DOHH2 (cell line): ENCODE results near the gene SLC16A9.
A peak's percentile ranks its signal among the peaks of the same experiment; 100 is the strongest.

Experiments used
- H3F3A ChIP-seq: fragments of 200-600 bp; sonication (generic), shearing (Covaris generic); 2 replicates; pipeline ENCODE4 v1.6.0; 2016; ENCODE audit warnings: antibody characterized with exemption, mild to moderate bottlenecking; ENCODE audit not compliant: control insufficient read depth, insufficient read depth
- H3K27ac ChIP-seq: fragments of 200-600 bp; sonication (generic); 2 replicates; pipeline ENCODE4 v1.5.1; 2014; ENCODE audit warnings: low read depth, mild to moderate bottlenecking, low read length, moderate library complexity
- H3K27me3 ChIP-seq: fragments of 200-600 bp; sonication (generic); 2 replicates; pipeline ENCODE4 v1.6.1; 2014; ENCODE audit warnings: mild to moderate bottlenecking, low read length, mixed read lengths; ENCODE audit not compliant: control insufficient read depth
- H3K36me3 ChIP-seq: fragments of 200-600 bp; sonication (generic); 2 replicates; pipeline ENCODE4 v1.6.1; 2014; ENCODE audit warnings: mild to moderate bottlenecking, low read length, moderate library complexity, mixed read lengths; ENCODE audit not compliant: control insufficient read depth
- H3K4me1 ChIP-seq: fragments of 200-600 bp; sonication (generic); 2 replicates; pipeline ENCODE4 v1.6.1; 2014; ENCODE audit warnings: mild to moderate bottlenecking, low read length, mixed read lengths; ENCODE audit not compliant: control insufficient read depth
- H3K4me2 ChIP-seq: fragments of 200-600 bp; sonication (generic); 2 replicates; pipeline ENCODE4 v1.6.0; 2014; ENCODE audit warnings: mild to moderate bottlenecking, low read length, moderate library complexity
- H3K4me3 ChIP-seq: fragments of 200-600 bp; sonication (generic); 2 replicates; pipeline ENCODE4 v1.5.1; 2014; ENCODE audit warnings: mild to moderate bottlenecking, low read length, mixed read lengths
- H3K79me2 ChIP-seq: fragments of 200-600 bp; sonication (generic); 2 replicates; pipeline ENCODE4 v1.6.1; 2014; ENCODE audit warnings: mild to moderate bottlenecking, low read length, mixed read lengths; ENCODE audit not compliant: control insufficient read depth
- H3K9me2 ChIP-seq: fragments of 200-600 bp; sonication (generic); replicated peaks from 2 replicates; pipeline ENCODE4 v1.6.1; 2014; ENCODE audit warnings: mild to moderate bottlenecking, low read length, mixed read lengths; ENCODE audit not compliant: control insufficient read depth
- H3K9me3 ChIP-seq: fragments of 200-600 bp; sonication (generic); 2 replicates; pipeline ENCODE4 v1.6.1; 2014; ENCODE audit warnings: antibody characterized with exemption, low read length, mixed read lengths; ENCODE audit not compliant: control insufficient read depth, insufficient read depth
- H4K20me1 ChIP-seq: fragments of 200-600 bp; sonication (generic); 2 replicates; pipeline ENCODE4 v1.6.0; 2014; ENCODE audit warnings: low read depth, mild to moderate bottlenecking, antibody characterized with exemption, low read length, moderate library complexity; ENCODE audit not compliant: control insufficient read depth, insufficient read depth
- EZH2phosphoT487 ChIP-seq: fragments of 200-600 bp; sonication (generic); IDR thresholded peaks from 2 replicates; pipeline ENCODE4 v1.6.1; 2017; ENCODE audit warnings: borderline replicate concordance, mild to moderate bottlenecking, antibody characterized with exemption, low read length, moderate library complexity, mixed read lengths
- TF ChIP-seq, protein P1 (sequence below): fragments of 200-600 bp; sonication (generic); IDR thresholded peaks from one replicate; pipeline ENCODE4 v1.5.1; 2014; ENCODE audit warnings: antibody characterized with exemption, mild to moderate bottlenecking, low read depth, low read length; ENCODE audit not compliant: poor library complexity, severe bottlenecking

SLC16A9 gene, protein sequence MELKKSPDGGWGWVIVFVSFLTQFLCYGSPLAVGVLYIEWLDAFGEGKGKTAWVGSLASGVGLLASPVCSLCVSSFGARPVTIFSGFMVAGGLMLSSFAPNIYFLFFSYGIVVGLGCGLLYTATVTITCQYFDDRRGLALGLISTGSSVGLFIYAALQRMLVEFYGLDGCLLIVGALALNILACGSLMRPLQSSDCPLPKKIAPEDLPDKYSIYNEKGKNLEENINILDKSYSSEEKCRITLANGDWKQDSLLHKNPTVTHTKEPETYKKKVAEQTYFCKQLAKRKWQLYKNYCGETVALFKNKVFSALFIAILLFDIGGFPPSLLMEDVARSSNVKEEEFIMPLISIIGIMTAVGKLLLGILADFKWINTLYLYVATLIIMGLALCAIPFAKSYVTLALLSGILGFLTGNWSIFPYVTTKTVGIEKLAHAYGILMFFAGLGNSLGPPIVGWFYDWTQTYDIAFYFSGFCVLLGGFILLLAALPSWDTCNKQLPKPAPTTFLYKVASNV

DNA sequence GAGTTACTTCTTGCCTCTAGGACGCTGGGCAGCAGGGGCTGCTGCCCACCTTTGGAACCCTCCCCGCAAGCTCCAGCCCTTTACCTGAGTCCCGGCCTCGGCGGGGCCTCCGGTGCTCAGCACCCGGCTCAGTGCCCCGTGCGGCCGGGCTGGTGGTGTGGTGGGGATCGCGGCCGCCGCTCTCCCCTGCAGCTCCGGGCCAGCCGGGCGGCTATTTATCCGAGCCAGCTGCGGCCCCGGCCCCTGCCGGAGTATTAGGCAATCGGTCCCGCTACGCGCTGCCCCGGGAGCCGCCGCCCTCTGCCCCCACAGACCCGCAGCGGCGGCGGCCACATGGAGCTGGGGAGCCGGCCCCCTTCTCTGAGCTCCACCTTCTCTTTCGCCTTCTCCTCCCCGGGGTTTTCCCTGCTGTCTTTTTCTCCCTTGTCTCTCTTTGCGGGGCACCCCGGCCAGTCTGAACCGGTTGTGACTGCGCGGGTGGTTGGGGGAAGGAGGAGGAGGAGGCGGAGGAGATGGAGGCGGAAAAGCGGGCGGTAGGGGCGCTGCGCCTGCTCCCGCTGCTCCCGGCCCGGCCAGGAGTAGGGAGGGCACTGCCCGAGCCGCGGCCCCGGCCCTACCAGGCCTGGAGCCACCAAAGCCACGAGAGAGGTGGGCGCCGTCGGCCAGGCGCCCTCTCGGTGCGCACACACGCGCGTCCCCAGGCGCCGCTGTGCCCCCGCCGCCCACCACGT lies at the start of gene SLC16A9:
Gene SLC16A9, minus strand, starts transcription at position 456 of the 731 bp plus-strand sequence. CDS start 25,559 bp downstream, outside the sequence.
- H3K9me3 ChIP-seq: no peaks in the 10 kb centered on the region
- peak within 1 kb of the TSS; percentile 90 for H3K4me2 ChIP-seq
- H3K4me1 ChIP-seq: peaks cover 16% of the 10 kb centered on the region
- H3K79me2 ChIP-seq: no peaks in the 10 kb centered on the region
- H3F3A ChIP-seq: peaks cover 3% of the 10 kb centered on the region; the same call in 1 of the 2 replicates
- no peaks in the 10 kb centered on the region for H4K20me1 ChIP-seq
- H3K27ac ChIP-seq: no peak within 1 kb of the TSS
- H3K9me2 ChIP-seq: no peaks in the 10 kb centered on the region
- peak within 1 kb of the TSS; percentile 75 for H3K4me3 ChIP-seq
- TF ChIP-seq EZH2phosphoT487: no peak
- TF ChIP-seq, protein P1, sequence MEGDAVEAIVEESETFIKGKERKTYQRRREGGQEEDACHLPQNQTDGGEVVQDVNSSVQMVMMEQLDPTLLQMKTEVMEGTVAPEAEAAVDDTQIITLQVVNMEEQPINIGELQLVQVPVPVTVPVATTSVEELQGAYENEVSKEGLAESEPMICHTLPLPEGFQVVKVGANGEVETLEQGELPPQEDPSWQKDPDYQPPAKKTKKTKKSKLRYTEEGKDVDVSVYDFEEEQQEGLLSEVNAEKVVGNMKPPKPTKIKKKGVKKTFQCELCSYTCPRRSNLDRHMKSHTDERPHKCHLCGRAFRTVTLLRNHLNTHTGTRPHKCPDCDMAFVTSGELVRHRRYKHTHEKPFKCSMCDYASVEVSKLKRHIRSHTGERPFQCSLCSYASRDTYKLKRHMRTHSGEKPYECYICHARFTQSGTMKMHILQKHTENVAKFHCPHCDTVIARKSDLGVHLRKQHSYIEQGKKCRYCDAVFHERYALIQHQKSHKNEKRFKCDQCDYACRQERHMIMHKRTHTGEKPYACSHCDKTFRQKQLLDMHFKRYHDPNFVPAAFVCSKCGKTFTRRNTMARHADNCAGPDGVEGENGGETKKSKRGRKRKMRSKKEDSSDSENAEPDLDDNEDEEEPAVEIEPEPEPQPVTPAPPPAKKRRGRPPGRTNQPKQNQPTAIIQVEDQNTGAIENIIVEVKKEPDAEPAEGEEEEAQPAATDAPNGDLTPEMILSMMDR: peak; percentile 54
- peaks cover 36% of the 10 kb centered on the region for H3K27me3 ChIP-seq
- H3K36me3 ChIP-seq: no peaks in the 10 kb centered on the region

DNA sequence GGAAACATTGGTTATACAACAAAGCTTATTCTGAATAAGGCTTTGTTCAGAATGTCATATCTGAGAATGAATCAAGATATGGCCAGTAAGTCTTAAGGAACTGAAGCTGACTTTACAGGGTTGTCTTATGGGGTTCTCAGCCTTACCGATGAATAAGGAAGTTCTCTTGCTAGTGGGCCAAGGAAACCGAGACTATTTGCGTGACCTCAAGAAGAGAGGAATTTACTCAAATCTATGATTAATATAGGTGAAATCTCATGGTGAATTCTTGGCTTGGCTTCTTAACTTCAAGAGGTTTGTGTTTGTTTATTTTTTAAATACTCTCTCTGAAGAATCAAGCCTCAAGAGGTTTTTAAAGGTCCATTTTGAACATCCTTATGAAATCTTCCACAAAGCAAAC lies 48.3 kb upstream of the SLC16A9 start:
- Histone ChIP-seq H3K4me2 (no peak overlapping the region), H3K27me3 (peaks cover 2% of the 10 kb centered on the region; the same call in 1 of the 2 replicates), H3F3A (no peaks in the 10 kb centered on the region), H4K20me1 (no peaks in the 10 kb centered on the region), H3K27ac (no peak overlapping the region), H3K4me1 (no peaks in the 10 kb centered on the region), H3K36me3 (no peaks in the 10 kb centered on the region), H3K9me2 (no peaks in the 10 kb centered on the region), H3K79me2 (no peaks in the 10 kb centered on the region), H3K4me3 (no peak overlapping the region), H3K9me3 (no peaks in the 10 kb centered on the region)
- TF ChIP-seq, protein P1: no peak
- no peak for TF ChIP-seq EZH2phosphoT487

DNA sequence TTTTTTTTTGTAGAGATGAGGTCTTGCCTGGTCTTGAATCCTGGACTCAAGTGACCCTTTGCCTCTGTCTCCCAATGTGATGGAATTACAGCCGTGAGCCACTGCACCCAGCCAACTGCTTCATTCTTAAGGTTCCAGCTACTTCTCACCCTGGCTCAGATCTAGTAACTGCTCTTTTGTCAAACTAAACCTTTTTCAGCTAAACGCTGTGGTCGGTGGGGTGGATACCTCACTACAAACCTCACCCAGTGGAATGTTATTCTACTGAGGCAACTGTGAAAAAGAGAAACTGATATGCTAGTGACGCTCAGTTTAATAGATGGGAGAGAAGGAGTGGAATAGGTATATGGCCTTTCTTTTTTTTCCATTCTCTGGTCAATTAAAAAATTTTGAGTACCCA lies 45.3 kb upstream of the SLC16A9 start:
- H3K27me3 ChIP-seq: peaks cover 5% of the 10 kb centered on the region; the same call in 1 of the 2 replicates
- TF ChIP-seq, protein P1: no peak
- TF ChIP-seq EZH2phosphoT487: no peak
- peaks cover 4% of the 10 kb centered on the region; the same call in 1 of the 2 replicates for H3K4me1 ChIP-seq
- no peaks in the 10 kb centered on the region for H4K20me1 ChIP-seq
- H3K79me2 ChIP-seq: no peaks in the 10 kb centered on the region
- H3K9me2 ChIP-seq: no peaks in the 10 kb centered on the region
- no peak overlapping the region for H3K27ac ChIP-seq
- no peaks in the 10 kb centered on the region for H3F3A ChIP-seq
- no peak overlapping the region for H3K4me2 ChIP-seq
- no peaks in the 10 kb centered on the region for H3K36me3 ChIP-seq
- no peaks in the 10 kb centered on the region for H3K9me3 ChIP-seq
- no peak overlapping the region for H3K4me3 ChIP-seq
